Bronchial epithelial cell (primary cell): ENCODE measurements around the gene S1PR3. TPM values are rescaled to one million over a fixed set of nuclear protein-coding genes. Genes with fewer than 3 reads are reported as not detected.

Experiments used
- DNase-seq: peaks from one replicate; pipeline ENCODE4 v3.0.0-alpha.2; 2010; ENCODE audit warnings: low read depth
- FAIRE-seq: peaks from 2 replicates; lab custom pipeline; 2011; peaks lifted over from hg19 to GRCh38; lab: Jason Lieb, UNC
- H3K27me3 ChIP-seq: 2 replicates; pipeline ENCODE4 v1.5.1; 2011; ENCODE audit warnings: low read length; ENCODE audit not compliant: control insufficient read depth, insufficient read depth
- H3K36me3 ChIP-seq: 2 replicates; pipeline ENCODE4 v1.5.1; 2011; ENCODE audit warnings: low read length; ENCODE audit not compliant: control insufficient read depth, insufficient read depth
- H3K4me3 ChIP-seq: 2 replicates; pipeline ENCODE4 v1.5.1; 2011; ENCODE audit warnings: mild to moderate bottlenecking, low read depth, low read length, control low read depth
- CTCF ChIP-seq: IDR thresholded peaks from 2 replicates; pipeline ENCODE4 v1.5.1; 2011; ENCODE audit warnings: mild to moderate bottlenecking, moderate library complexity, low read length, control low read depth, inconsistent platforms; ENCODE audit not compliant: insufficient read depth, severe bottlenecking
- total RNA-seq: library from RNA; depleted of rRNA; stranded (reverse); fragments of >200 nt; gene quantifications from 2 replicates; pipeline ENCODE4 v1.2.1, GENCODE V29; 2014

Gene S1PR3
- total RNA-seq, 1 donor from 2014 or later, result 0.79 TPM

DNA sequence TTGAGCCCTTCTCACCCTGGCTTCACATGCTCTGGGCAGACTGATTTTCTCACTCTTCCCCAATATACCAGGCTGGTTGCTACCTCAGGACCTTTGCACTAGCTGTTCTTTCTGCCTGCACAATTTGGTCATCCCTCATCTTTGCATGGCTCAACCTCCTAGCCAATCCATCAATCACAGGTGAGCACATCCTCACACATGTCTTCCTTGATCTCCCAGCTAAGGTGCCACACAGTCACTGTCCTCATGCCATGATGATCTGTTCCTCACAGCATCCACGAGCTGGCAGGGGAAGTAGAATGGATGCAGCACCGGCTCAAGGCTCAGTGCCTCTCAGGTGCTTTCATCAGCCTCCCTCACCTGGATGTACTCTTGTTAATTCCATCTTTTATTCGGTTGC is 30.6 kb upstream of the S1PR3 start:
- Histone ChIP-seq H3K36me3 (no peaks in the 10 kb centered on the region), H3K27me3 (no peaks in the 10 kb centered on the region), H3K4me3 (no peak overlapping the region)
- no peak for TF ChIP-seq CTCF
- no peak for FAIRE-seq
- DNase-seq, result no peak

DNA sequence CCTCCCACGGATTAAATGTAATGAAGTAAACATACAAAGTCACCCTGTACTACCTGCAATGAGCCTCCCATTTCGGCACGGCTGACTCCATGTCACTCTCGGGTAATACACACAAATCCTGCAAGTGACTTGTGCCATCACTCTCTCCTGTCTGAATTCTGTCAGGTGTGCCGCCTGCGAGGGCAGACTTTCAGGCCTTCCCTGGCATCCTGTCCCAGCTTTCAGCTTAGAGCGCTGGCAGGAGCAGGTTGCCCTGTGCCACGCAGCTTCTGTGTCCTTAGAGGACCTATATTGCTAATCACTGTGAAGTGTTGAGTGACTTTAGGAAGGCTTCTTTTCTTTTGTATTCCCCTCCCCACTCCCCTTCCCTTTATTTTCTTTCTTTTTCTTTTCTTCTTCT is 25.8 kb upstream of the S1PR3 start:
- H3K27me3 ChIP-seq, result no peaks in the 10 kb centered on the region
- DNase-seq (no peak), FAIRE-seq (no peak)
- no peaks in the 10 kb centered on the region for H3K36me3 ChIP-seq
- no peak overlapping the region for H3K4me3 ChIP-seq
- TF ChIP-seq CTCF, result no peak

- DNase-seq, result no peak
- FAIRE-seq, result no peak
- H3K27me3 ChIP-seq, result no peaks in the 10 kb centered on the region
- H3K36me3 ChIP-seq, result no peaks in the 10 kb centered on the region
- no peak for TF ChIP-seq CTCF
- no peak overlapping the region for H3K4me3 ChIP-seq
Measured at GRCh38 chr9:88966894-88967676, 24.2 kb upstream of the S1PR3 start.

GRCh38 chr9:88968799-88969198 is 22.5 kb upstream of the S1PR3 start:
- DNase-seq (no peak), FAIRE-seq (no peak)
- no peak for TF ChIP-seq CTCF

DNA sequence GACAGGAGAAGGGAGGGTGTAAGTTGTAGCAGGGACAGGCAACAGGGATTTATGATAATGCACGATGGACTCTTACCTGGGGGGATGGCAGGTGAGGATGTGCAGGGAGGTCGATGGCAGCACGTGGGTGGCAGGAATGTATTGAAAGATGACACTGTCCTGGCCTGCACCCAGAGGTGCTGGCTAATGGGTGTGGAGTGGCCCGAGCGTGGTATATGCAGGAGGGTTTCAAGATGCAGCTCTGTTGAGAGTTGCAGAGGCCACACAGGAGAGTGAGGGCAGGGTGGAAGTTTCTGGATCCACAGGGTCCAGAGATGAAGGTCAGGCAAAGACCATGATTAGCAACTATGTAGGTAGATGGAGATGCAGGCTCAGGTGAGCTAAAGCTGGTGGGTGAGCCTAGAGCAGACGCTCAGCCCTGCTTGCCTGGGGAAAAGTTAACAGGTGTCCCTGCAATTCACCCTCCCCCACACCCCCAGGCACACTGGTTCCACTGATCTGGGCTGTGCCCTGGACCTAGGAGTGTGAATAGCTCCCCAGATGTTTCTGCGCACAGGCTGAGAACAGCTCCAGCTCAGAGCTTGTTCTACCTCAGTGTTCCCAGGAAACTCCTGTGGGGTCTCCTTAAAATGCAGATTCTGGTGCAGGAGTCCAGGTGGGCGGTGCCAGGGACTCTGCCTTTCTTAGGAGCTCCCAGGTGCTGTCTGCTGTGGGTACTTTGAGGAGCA is 21.5 kb upstream of the S1PR3 start:
- no peak for TF ChIP-seq CTCF
- H3K4me3 ChIP-seq, result no peak overlapping the region
- FAIRE-seq, result peak; percentile 75
- no peak for DNase-seq
- H3K27me3 ChIP-seq, result no peaks in the 10 kb centered on the region
- H3K36me3 ChIP-seq, result no peaks in the 10 kb centered on the region

More at GRCh38 chr9:88968799-88969198, 22.5 kb upstream of the S1PR3 start:
- no peak overlapping the region for H3K4me3 ChIP-seq
- no peaks in the 10 kb centered on the region for H3K27me3 ChIP-seq
- H3K36me3 ChIP-seq, result no peaks in the 10 kb centered on the region
